Calu3 (cell line): ENCODE data around the gene CRIM1. TPM values are rescaled to one million over a fixed set of nuclear protein-coding genes. Genes with fewer than 3 reads are reported as not detected.

ENCODE experiments used
- BruUV-seq: library from RNA; stranded (reverse); fragments of 400-500 nt; replicated peaks from 2 replicates; lab custom pipeline; 2021; lab: Mats Ljungman, UMichigan
- CTCF ChIA-PET: fragments of 300-600 bp; sonication (Branson Sonifier 250); formaldehyde crosslinking; loops from one replicate; lab custom pipeline; 2022; ENCODE audit warnings: antibody characterized with exemption; lab: Charles Lee
- DNase-seq: peaks from one replicate; pipeline ENCODE4 v3.0.0; 2022
- H3K27ac Mint-ChIP-seq: one replicate; pipeline ENCODE4 v1.8.0; 2022; ENCODE audit warnings: mixed read lengths; ENCODE audit not compliant: unreplicated experiment
- H3K27me3 Mint-ChIP-seq: one replicate; pipeline ENCODE4 v1.8.0; 2022; ENCODE audit warnings: mixed read lengths; ENCODE audit not compliant: unreplicated experiment
- H3K36me3 Mint-ChIP-seq: one replicate; pipeline ENCODE4 v1.8.0; 2022; ENCODE audit warnings: mild to moderate bottlenecking, moderate library complexity, mixed read lengths; ENCODE audit not compliant: insufficient read depth, unreplicated experiment
- H3K4me1 Mint-ChIP-seq: one replicate; pipeline ENCODE4 v1.8.0; 2022; ENCODE audit warnings: mild to moderate bottlenecking, low read depth, mixed read lengths; ENCODE audit not compliant: unreplicated experiment
- H3K4me3 Mint-ChIP-seq: one replicate; pipeline ENCODE4 v1.8.0; 2022; ENCODE audit warnings: mild to moderate bottlenecking, low read depth, moderate library complexity, mixed read lengths; ENCODE audit not compliant: unreplicated experiment
- H3K9me3 Mint-ChIP-seq: one replicate; pipeline ENCODE4 v1.8.0; 2022; ENCODE audit warnings: low read depth, mixed read lengths; ENCODE audit not compliant: unreplicated experiment
- CTCF ChIP-seq: fragments of 200-600 bp; IDR thresholded peaks from one replicate; pipeline ENCODE4 v1.8.0; 2022; ENCODE audit warnings: antibody characterized with exemption; ENCODE audit not compliant: unreplicated experiment
- intact Hi-C: fragments of 100-400 bp; cut with micrococcal nuclease; formaldehyde crosslinking; loops from one replicate; pipeline ENCODE4 v1.10.0; 2022; ENCODE audit not compliant: unreplicated experiment
- total RNA-seq: library from RNA; stranded (reverse); gene quantifications from 2 replicates; pipeline ENCODE4 v1.2.3, GENCODE V29; 2022

Gene CRIM1
- total RNA-seq, 1 experiment from 2014 or later: 57.6 TPM

- H3K27ac Mint-ChIP-seq: no peak overlapping the region
- no peak overlapping the region for H3K4me3 Mint-ChIP-seq
- intact Hi-C loops: no loop called here
- BruUV-seq: no TSS peak
- no peaks in the 10 kb centered on the region for H3K27me3 Mint-ChIP-seq
- peaks cover 30% of the 10 kb centered on the region for H3K36me3 Mint-ChIP-seq
- no peak for DNase-seq
- H3K4me1 Mint-ChIP-seq: peaks cover 53% of the 10 kb centered on the region
- H3K9me3 Mint-ChIP-seq: no peaks in the 10 kb centered on the region
- CTCF ChIA-PET: no interaction called here
- no peak for TF ChIP-seq CTCF
Measured at GRCh38 chr2:36379710-36380448, 24.3 kb downstream of the CRIM1 start.

- intact Hi-C loops: no loop called here
- Mint-ChIP-seq H3K9me3 (no peaks in the 10 kb centered on the region), H3K36me3 (peaks cover 30% of the 10 kb centered on the region), H3K4me3 (peak overlapping the region; percentile 22), H3K4me1 (peaks cover 53% of the 10 kb centered on the region), H3K27me3 (no peaks in the 10 kb centered on the region), H3K27ac (peak overlapping the region; percentile 12)
- TF ChIP-seq CTCF: no peak
- no TSS peak for BruUV-seq
- peak; percentile 58 for DNase-seq
- CTCF ChIA-PET: interaction anchor here (1.2 to 1.6 kb wide), 2 partner anchors 79 to 81 kb away, joined by 3 to 8 read pairs; no protein-coding TSS in a partner anchor
Measured at GRCh38 chr2:36380624-36381481, 25.3 kb downstream of the CRIM1 start.

- no peak for TF ChIP-seq CTCF
- intact Hi-C loops: no loop called here
- DNase-seq: no peak
- no TSS peak for BruUV-seq
- Mint-ChIP-seq H3K4me1 (peaks cover 47% of the 10 kb centered on the region), H3K9me3 (no peaks in the 10 kb centered on the region), H3K27ac (no peak overlapping the region), H3K36me3 (peaks cover 25% of the 10 kb centered on the region), H3K4me3 (no peak overlapping the region), H3K27me3 (no peaks in the 10 kb centered on the region)
- CTCF ChIA-PET: interaction anchor here (1.6 kb wide), 1 partner anchor 78 kb away, joined by 3 read pairs; no protein-coding TSS in a partner anchor
Measured at GRCh38 chr2:36381993-36382392, 26.4 kb downstream of the CRIM1 start.

- Mint-ChIP-seq H3K36me3 (peaks cover 25% of the 10 kb centered on the region), H3K27me3 (no peaks in the 10 kb centered on the region), H3K9me3 (no peaks in the 10 kb centered on the region), H3K4me1 (peaks cover 48% of the 10 kb centered on the region), H3K4me3 (no peak overlapping the region), H3K27ac (no peak overlapping the region)
- BruUV-seq: no TSS peak
- no peak for TF ChIP-seq CTCF
- no peak for DNase-seq
- CTCF ChIA-PET: interaction anchor here (1.6 kb wide), 1 partner anchor 77 kb away, joined by 3 read pairs; no protein-coding TSS in a partner anchor
- intact Hi-C loops: no loop called here
Measured at GRCh38 chr2:36382472-36382871, 26.9 kb downstream of the CRIM1 start.
